Mesenchymal stem cell (in vitro differentiated cells and primary cell): ENCODE data around the gene PRR30.

Experiments used
- DNase-seq: peaks from one replicate; pipeline ENCODE4 v3.0.0-alpha.2; 2013
- H2AFZ ChIP-seq: one replicate; pipeline ENCODE4 v1.6.1; 2013; ENCODE audit warnings: low read depth, mild to moderate bottlenecking, control low read depth, inconsistent platforms, low read length, moderate library complexity
- H2AK5ac ChIP-seq: 2 replicates; pipeline ENCODE4 v1.6.1; 2013; ENCODE audit warnings: low read length, moderate library complexity, mild to moderate bottlenecking, inconsistent platforms; ENCODE audit not compliant: severe bottlenecking
- H2BK120ac ChIP-seq: one replicate; pipeline ENCODE4 v1.6.1; 2013; ENCODE audit warnings: low read depth, mild to moderate bottlenecking, inconsistent platforms, low read length, moderate library complexity
- H2BK12ac ChIP-seq, 2 experiments: one replicate each; pipeline ENCODE4 v1.6.1; 2013; ENCODE audit warnings: inconsistent platforms in 2 of 2, low read length in 2 of 2, mild to moderate bottlenecking in 2 of 2, moderate library complexity in 2 of 2, control low read depth in 1 of 2
- H2BK15ac ChIP-seq: one replicate; pipeline ENCODE4 v1.6.1; 2013; ENCODE audit warnings: mild to moderate bottlenecking, low read depth, inconsistent platforms; ENCODE audit not compliant: poor library complexity, severe bottlenecking
- H2BK5ac ChIP-seq: 2 replicates; pipeline ENCODE4 v1.6.1; 2013; ENCODE audit warnings: low read depth, mild to moderate bottlenecking, low read length, control low read depth, inconsistent platforms; ENCODE audit not compliant: poor library complexity, severe bottlenecking
- H3K14ac ChIP-seq, 2 experiments: one replicate each; pipeline ENCODE4 v1.6.1; 2013; ENCODE audit warnings: inconsistent platforms in 2 of 2, low read length in 2 of 2, control low read depth in 1 of 2, mild to moderate bottlenecking in 1 of 2, moderate library complexity in 1 of 2
- H3K18ac ChIP-seq, 2 experiments: one replicate each; pipeline ENCODE4 v1.6.1; 2013; ENCODE audit warnings: inconsistent platforms in 2 of 2, low read length in 2 of 2, control low read depth in 1 of 2, low read depth in 1 of 2, mild to moderate bottlenecking in 1 of 2
- H3K23ac ChIP-seq, 2 experiments: one replicate each; pipeline ENCODE4 v1.6.1; 2013; ENCODE audit warnings: inconsistent platforms in 2 of 2, low read length in 2 of 2, mild to moderate bottlenecking in 2 of 2, moderate library complexity in 2 of 2, control low read depth in 1 of 2
- H3K27ac ChIP-seq: 2 replicates; pipeline ENCODE4 v1.5.1; 2013; ENCODE audit warnings: mild to moderate bottlenecking, moderate library complexity, low read length, control low read depth, inconsistent platforms; ENCODE audit not compliant: poor library complexity, severe bottlenecking
- H3K27me3 ChIP-seq, 2 experiments: 2 replicates each; pipeline versions ENCODE4 v1.6.1 to v1.7.0; 2013; ENCODE audit warnings: low read length in 2 of 2, mild to moderate bottlenecking in 2 of 2, moderate library complexity in 2 of 2, control low read depth in 1 of 2, inconsistent platforms in 1 of 2; ENCODE audit not compliant: control insufficient read depth in 1 of 2, insufficient read depth in 1 of 2
- H3K36me3 ChIP-seq, 2 experiments: 2 replicates each; pipeline versions ENCODE4 v1.6.1 to v1.7.0; 2013; ENCODE audit warnings: low read length in 2 of 2, control low read depth in 1 of 2, inconsistent platforms in 1 of 2, low read depth in 1 of 2, mild to moderate bottlenecking in 1 of 2; ENCODE audit not compliant: insufficient read depth in 2 of 2, control insufficient read depth in 1 of 2
- H3K4ac ChIP-seq, 2 experiments: one replicate each; pipeline ENCODE4 v1.6.1; 2013; ENCODE audit warnings: inconsistent platforms in 2 of 2, low read length in 2 of 2, mild to moderate bottlenecking in 2 of 2, moderate library complexity in 2 of 2, control low read depth in 1 of 2, low read depth in 1 of 2
- H3K4me1 ChIP-seq: 2 replicates; pipeline ENCODE4 v1.6.1; 2013; ENCODE audit warnings: low read depth, low read length, control low read depth; ENCODE audit not compliant: control insufficient read depth, insufficient read depth
- H3K4me2 ChIP-seq: 2 replicates; pipeline ENCODE4 v1.6.1; 2013; ENCODE audit warnings: low read length, mild to moderate bottlenecking, inconsistent platforms; ENCODE audit not compliant: poor library complexity, severe bottlenecking
- H3K4me3 ChIP-seq, 2 experiments: 2 replicates each; pipeline versions ENCODE4 v1.5.1 to v1.7.0; 2013; ENCODE audit warnings: low read length in 2 of 2, mild to moderate bottlenecking in 2 of 2, control low read depth in 1 of 2, low read depth in 1 of 2; ENCODE audit not compliant: insufficient read depth in 1 of 2
- H3K79me1 ChIP-seq: replicated peaks from 2 replicates; pipeline ENCODE4 v1.6.1; 2013; ENCODE audit warnings: mild to moderate bottlenecking, control low read depth, low read length, inconsistent platforms; ENCODE audit not compliant: poor library complexity, severe bottlenecking
- H3K9ac ChIP-seq: 2 replicates; pipeline ENCODE4 v1.7.0; 2013; ENCODE audit warnings: mild to moderate bottlenecking, low read length, moderate library complexity
- H3K9me3 ChIP-seq: 2 replicates; pipeline ENCODE4 v1.7.0; 2013; ENCODE audit warnings: mild to moderate bottlenecking, low read length; ENCODE audit not compliant: control insufficient read depth
- H4K8ac ChIP-seq: one replicate; pipeline ENCODE4 v1.6.1; 2013; ENCODE audit warnings: inconsistent platforms, mild to moderate bottlenecking, low read length, moderate library complexity
- H4K91ac ChIP-seq: one replicate; pipeline ENCODE4 v1.6.1; 2013; ENCODE audit warnings: mild to moderate bottlenecking, low read length, inconsistent platforms
- WGBS: methylation state at CpG from one replicate; pipeline ENCODE4 v1.1.7; 2013; ENCODE audit warnings: mixed read lengths; 5-methylcytosine and 5-hydroxymethylcytosine counted together

PRR30 gene

GRCh38 chr2:27182346-27182745 is 43.1 kb upstream of the PRR30 start:
- WGBS = 59% methylated on average over 4 of the region's 4 CpGs
- Histone ChIP-seq H3K18ac (no peak overlapping the region), H2BK120ac (no peak overlapping the region), H3K9me3 (no peaks in the 10 kb centered on the region), H3K4ac (no peak overlapping the region), H2BK15ac (no peak overlapping the region), H2AK5ac (no peak overlapping the region), H3K9ac (peak overlapping the region; percentile 75), H3K4me2 (no peak overlapping the region), H2BK12ac (no peak overlapping the region), H2AFZ (no peak overlapping the region), H3K27me3 (peaks cover 0 to 52% of the 10 kb centered on the region in 2 experiments), H3K79me1 (no peaks in the 10 kb centered on the region), H4K8ac (no peak overlapping the region), H3K14ac (no peak overlapping the region), H3K4me1 (peaks cover under 1% of the 10 kb centered on the region), H3K36me3 (no peaks in the 10 kb centered on the region), H2BK5ac (no peak overlapping the region), H3K23ac (no peak overlapping the region), H4K91ac (no peak overlapping the region), H3K4me3 (peak overlapping the region in 1 of 2 experiments; percentile 5), H3K27ac (no peak overlapping the region)
- DNase-seq = peak; percentile 24

GRCh38 chr2:27179344-27180000 is 40.3 kb upstream of the PRR30 start:
- Histone ChIP-seq H2BK120ac (no peak overlapping the region), H2AK5ac (no peak overlapping the region), H3K14ac (no peak overlapping the region), H2BK5ac (no peak overlapping the region), H3K36me3 (no peaks in the 10 kb centered on the region), H3K27me3 (peaks cover 0 to 38% of the 10 kb centered on the region in 2 experiments), H3K9ac (peak overlapping the region; percentile 77), H4K8ac (no peak overlapping the region), H3K79me1 (no peaks in the 10 kb centered on the region), H4K91ac (no peak overlapping the region), H3K4me1 (peaks cover 1% of the 10 kb centered on the region), H3K4ac (no peak overlapping the region), H2AFZ (no peak overlapping the region), H3K18ac (no peak overlapping the region), H2BK12ac (no peak overlapping the region), H3K4me2 (no peak overlapping the region), H3K4me3 (no peak overlapping the region), H2BK15ac (no peak overlapping the region), H3K9me3 (no peaks in the 10 kb centered on the region), H3K27ac (no peak overlapping the region), H3K23ac (no peak overlapping the region)
- WGBS = 69% methylated on average over 3 of the region's 3 CpGs
- DNase-seq = no peak

GRCh38 chr2:27178469-27178868 is 39.3 kb upstream of the PRR30 start:
- 100% methylated on average over 1 of the region's 3 CpGs for WGBS
- Histone ChIP-seq H3K4ac (no peak overlapping the region), H3K18ac (no peak overlapping the region), H3K4me2 (no peak overlapping the region), H3K36me3 (no peaks in the 10 kb centered on the region), H3K9me3 (no peaks in the 10 kb centered on the region), H3K27ac (no peak overlapping the region), H2BK15ac (no peak overlapping the region), H3K4me1 (peaks cover 1% of the 10 kb centered on the region), H4K91ac (no peak overlapping the region), H3K27me3 (peaks cover 0 to 42% of the 10 kb centered on the region in 2 experiments), H3K23ac (no peak overlapping the region), H4K8ac (no peak overlapping the region), H2BK120ac (no peak overlapping the region), H2AK5ac (no peak overlapping the region), H3K4me3 (no peak overlapping the region), H3K14ac (no peak overlapping the region), H3K79me1 (no peaks in the 10 kb centered on the region), H2BK12ac (no peak overlapping the region), H3K9ac (no peak overlapping the region), H2BK5ac (no peak overlapping the region), H2AFZ (no peak overlapping the region)
- DNase-seq = no peak

- H2BK15ac ChIP-seq = no peak overlapping the region
- 94% methylated on average over 15 of the region's 15 CpGs for WGBS
- H2AFZ ChIP-seq = no peak overlapping the region
- H3K9me3 ChIP-seq = no peaks in the 10 kb centered on the region
- H3K36me3 ChIP-seq = no peaks in the 10 kb centered on the region
- H3K14ac ChIP-seq = no peak overlapping the region
- peaks cover 1% of the 10 kb centered on the region for H3K4me1 ChIP-seq
- no peak overlapping the region for H2BK5ac ChIP-seq
- H3K27ac ChIP-seq = no peak overlapping the region
- no peak overlapping the region for H3K18ac ChIP-seq
- H4K91ac ChIP-seq = no peak overlapping the region
- no peak overlapping the region for H3K23ac ChIP-seq
- H4K8ac ChIP-seq = no peak overlapping the region
- H3K27me3 ChIP-seq = peaks cover 0 to 50% of the 10 kb centered on the region in 2 experiments
- H3K4me3 ChIP-seq = no peak overlapping the region
- no peak overlapping the region for H2AK5ac ChIP-seq
- no peak overlapping the region for H3K9ac ChIP-seq
- H2BK120ac ChIP-seq = no peak overlapping the region
- H3K4me2 ChIP-seq = no peak overlapping the region
- H3K79me1 ChIP-seq = no peaks in the 10 kb centered on the region
- no peak overlapping the region for H2BK12ac ChIP-seq
- no peak for DNase-seq
- H3K4ac ChIP-seq = no peak overlapping the region
These were observed 38.5 kb upstream of the PRR30 start for GRCh38 chr2:27177441-27178351.
